Stimulated activated CD4-positive, alpha-beta T cell treated with anti-CD3 and anti-CD28 coated beads, Interleukin-2, amount 100 ng/mL, for 24 hours (primary cell): ENCODE results near the gene SLCO2A1.
A peak's percentile ranks its signal among the peaks of the same experiment; 100 is the strongest.

Experiments
- DNase-seq, 2 donors: peaks; one replicate each; pipeline ENCODE4 v3.0.0-alpha.2; 2020

SLCO2A1 gene

DNA sequence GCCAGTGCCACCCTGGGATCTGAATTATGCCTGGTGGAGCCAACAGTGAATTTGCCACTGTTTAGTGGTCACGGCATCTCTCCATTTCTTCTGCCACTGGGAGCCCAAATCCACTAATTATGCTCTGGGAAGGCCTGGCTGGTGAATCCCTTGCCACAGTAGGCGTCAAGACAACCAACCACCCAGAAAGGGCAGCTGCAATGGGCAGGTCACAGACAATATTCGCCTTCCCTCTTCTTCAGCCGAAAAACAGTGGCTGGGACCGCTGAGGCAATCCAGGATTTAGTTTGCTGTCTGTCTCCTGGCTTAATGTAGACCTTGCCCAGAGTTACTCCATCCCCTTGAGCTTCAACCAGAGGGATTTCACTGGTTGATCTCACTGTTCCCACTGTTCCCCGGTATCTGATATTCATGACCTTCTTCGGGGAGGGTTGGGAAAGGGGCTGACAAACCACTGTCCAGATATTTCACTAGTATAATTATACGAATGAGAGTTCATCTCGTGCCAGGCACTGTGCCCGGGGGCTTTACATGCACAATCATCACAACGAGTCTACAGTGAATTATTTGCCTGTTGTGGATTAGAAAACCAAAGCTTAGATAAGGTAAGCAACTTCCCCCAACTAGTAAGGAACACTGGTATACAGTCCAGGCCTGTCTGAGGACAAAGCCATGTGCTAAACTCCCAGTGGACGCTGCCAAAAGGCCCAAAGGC, 84.2 kb downstream of the SLCO2A1 start:
- DNase-seq = no peak

DNA sequence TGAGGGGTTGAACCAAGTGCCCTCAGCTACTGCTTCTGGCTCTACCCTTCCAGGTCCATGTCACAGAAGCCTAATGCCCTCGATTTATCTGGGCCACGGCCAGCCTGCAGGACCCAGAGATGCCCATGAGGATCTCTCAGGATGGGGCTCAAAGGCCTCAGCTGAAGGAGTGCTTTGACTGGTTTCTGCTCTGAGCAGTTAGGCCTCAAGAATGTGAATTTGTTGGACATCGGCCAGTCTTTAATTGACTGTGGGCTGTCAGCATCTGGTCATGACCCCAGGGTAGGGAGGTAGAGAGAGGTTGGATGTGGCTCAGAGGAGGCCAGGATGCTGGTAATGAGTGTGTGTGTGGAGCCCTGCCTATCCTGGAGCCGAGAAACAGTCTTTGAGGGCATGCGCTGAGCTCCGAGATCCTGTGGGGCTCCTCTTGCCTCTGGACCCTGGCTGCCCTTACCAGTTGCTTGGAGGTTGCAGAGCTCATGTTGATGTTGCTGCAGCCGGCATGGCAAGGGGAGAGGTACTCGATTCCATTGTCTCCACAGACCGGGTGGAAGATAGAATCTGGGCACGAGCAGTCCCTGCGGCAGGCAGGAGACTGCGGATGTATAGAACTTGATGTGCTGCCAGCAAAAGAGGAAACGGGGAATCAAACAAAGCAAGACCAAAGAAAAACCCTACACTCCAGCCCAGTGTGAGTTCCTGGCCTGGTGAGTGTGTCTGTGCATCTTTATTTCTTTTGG, 84.9 kb downstream of the SLCO2A1 start:
- DNase-seq = no peak

DNA sequence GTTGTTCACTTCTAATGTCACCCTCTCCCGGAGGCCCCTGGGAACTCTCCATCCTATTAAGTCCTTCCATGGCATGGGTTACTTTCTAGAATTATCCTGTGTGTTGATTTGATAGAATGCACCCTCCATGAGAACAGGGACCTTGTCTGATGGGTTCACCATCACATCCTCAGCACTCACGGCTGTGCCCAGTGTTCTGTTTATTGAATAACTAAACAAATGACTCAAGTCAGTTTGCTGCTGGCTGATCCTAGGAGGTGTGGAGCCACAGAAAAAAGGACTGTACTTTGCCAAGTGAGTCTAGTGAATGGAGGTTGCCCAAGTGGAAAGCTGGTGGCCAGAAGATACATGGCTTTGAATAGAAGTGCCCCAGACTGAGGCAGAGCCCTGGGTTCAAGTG, 85.5 kb downstream of the SLCO2A1 start:
- no peak for DNase-seq

DNA sequence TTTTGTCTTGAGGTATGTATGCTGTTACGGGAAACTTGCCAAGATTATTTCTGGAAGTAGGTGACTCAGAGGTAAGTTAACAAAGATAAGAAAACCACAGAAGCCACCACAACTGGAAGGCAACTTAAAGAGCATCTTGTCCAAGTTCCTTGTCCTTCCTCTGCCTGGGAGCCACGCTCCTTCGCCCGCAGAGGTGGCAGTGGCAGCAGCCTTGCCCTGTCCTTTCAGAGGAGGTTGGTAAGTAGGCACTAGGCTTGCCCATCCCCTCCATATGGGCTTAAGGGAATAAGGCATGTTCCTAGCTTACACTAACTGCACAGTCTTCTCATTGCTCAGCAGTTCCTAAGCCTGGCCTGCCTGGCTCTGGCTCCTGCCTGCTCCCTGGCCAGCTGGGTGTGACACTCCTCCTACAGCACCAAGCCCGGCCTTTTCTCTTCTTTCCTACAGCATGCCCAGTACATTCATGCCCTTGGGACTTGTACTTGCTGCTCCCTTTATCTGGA, 86.0 kb downstream of the SLCO2A1 start:
- no peak for DNase-seq

DNA sequence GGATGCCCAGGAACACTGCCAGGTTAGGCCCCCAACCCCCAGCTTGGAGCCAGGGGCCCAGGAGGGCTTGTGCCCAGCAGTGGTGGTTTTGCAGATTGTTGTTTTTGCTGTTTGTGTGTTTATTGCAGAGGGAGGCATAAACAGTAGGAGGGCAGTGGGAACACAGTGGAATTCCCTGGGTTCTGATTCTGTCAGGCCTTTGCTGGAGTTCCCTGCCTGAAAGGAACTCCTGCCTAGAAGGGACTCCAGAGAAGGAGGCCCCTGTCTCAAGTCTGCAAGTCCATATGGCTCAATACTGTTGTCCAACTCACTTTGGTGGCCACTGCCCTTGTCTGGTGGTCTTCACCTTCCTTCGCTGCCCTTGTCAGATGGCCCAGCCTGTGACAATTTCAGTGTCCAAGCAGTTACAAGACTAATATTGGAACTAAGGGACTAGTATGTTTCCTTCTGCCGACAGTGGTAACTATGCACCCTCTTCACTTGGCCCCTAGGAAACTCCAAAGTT, 86.6 kb downstream of the SLCO2A1 start:
- no peak for DNase-seq

DNA sequence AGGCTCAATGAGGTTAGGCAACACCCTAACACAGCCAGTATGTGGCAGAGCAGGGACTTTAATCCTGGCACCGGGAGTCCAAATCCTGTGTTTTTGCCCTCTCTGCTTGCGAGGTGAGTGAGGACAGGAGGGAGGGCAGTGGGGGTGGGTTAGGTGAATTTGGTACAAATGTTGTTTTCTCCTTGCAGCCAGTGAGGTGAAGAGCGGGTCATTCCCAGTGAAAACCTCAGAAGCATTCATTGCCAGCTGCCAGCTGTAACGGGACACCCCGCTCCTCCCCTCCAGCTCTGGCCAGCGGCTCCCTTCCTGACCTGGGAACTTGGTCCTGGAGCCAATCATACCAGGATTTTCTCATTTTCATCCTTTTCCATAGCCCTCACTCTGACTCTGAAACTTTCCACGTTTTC, 88.3 kb downstream of the SLCO2A1 start:
- peak in 1 of 2 donors; percentile 9 for DNase-seq

DNA sequence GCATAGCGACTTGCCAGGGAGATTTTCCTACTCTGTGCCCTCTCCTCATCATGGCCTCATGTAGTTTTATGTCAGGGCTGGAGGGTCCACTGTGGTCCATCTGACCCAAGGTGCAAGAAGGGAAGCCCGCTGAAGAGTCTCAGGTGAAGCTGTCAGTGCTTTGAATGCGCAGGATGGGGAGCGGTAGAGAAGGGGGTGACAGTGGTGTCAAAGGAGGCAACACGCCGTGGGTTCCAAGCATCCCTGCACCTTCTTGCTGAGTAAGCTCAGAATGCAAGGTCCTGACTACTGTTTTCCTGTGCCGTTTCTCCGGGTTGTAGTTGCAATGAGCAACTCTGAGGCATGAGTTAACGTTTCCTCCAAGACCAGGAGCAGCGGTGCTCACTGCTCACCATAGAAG, 89.2 kb downstream of the SLCO2A1 start:
- DNase-seq = peak in 1 of 2 donors; percentile 8

DNA sequence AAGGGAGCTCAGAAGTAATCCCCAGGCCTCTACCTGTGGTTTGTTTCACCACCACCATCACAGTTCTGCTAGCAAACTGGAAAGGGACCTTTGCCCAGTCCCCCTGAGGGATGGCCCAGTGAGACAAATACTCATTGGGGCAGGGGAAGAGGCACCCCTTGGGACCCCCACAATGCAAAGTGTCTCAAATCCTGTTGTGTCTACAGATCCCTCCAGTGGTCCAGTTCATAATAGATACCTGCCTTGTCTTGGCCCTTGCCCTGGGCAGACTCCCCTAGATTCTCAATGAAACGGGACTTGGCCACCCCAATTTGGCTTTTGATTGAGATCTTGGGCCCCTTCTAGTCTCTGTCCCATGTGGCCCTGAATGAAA, 90.3 kb downstream of the SLCO2A1 start:
- peak in 1 of 2 donors; percentile 14 for DNase-seq

DNA sequence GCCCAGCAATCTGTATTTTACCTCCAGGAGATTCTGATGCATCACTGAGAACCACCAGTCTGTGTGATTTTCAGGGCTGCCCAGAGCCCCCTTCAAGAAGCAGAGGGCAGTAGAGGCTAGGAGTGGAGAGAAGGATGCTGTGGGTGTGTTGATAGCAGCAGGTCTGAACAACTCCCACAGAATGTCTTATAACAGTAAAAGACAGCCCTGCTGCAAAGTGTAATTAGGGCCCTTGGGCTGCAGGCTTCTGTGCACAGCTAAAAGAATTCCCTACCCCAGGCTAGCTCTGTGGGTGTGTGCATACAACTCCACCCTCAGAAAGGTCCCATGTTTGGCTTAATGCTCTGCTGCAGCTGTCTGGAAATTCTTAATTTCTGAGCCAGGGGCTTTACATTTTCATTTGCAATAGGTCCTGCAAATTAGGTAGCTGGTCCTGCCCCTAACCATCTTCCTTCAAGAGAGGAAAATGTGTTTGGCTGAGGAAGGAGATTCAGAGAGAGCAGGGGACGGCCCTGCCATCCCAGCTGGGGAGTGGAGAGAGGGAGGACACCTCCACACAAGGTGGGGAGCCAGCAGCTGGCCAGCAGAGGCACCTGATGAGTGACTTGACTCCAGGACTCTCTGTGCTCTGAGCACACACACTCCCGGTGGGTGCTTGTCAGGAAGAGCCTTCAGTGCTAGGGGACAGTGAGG, 90.8 kb downstream of the SLCO2A1 start:
- peak in 1 of 2 donors; percentile 8 for DNase-seq

DNA sequence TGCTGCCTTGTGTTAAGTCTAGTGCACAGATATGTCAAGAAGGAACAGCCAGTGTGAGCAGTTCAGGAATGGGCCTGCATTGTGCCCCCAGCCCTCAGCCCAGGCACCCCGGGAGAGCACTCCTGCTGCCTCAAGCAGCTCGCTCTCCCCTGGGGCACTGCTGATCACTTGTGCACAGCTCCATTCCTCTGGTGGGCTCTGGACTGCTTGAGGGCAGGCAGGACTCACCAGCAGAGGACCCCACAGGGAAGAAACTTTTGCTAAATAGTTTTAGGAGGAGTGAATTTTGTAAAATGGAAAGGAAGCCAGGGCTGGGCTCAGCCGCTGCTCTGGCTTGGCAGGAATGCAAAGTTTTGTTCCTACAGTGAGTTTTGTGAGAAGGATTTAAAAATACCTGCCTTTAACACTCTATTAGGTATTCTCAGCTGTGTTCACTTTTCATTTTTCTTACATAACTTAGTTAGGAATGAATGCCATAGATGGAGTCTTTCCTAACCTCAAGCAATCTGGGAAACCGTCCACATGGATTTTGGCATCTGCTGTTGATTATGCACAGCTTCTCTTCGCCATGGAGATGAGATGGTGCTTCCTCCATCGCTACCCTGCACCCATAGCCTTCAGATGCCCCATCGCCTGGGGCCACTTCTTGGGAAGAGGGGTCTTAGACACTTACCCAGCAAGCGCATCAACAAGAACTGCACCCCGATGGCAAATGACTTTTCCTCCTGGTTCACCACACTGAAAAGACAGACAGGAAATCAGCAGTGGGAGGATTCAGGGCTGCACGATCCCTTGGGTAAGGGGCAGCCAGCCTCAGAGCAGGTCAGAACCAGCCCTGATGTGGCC, 91.7 kb downstream of the SLCO2A1 start:
- DNase-seq = no peak

DNA sequence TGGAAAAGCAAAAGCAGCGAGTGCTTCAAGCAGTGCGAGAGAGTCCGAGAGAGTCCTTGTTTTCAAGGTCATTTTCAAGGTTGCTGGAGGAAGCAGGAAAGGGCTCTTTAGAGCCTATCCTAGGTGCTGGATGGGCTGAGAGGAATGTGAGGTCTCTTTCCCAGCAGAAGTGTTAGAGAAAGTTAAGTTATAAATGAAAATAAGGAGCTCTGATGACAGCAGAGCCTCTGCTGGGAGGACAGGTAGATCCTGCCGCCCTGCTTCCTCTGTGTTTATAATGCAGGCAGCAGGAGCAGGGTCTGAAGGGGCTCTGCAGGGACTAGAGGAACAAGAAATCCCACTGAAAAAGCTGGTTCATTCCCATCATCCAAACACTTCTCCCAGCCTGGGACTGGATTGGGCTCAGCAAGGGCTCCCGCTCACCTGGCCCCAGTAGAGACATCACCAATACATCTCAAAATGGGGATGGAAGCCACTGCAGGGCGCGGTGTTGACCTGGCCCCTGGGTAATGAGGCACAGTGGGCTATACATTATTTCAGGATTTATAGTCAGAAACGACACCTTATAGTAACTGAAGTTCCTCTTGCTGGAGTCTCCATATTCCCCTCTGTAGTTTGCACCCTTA, 92.6 kb downstream of the SLCO2A1 start:
- DNase-seq = no peak

DNA sequence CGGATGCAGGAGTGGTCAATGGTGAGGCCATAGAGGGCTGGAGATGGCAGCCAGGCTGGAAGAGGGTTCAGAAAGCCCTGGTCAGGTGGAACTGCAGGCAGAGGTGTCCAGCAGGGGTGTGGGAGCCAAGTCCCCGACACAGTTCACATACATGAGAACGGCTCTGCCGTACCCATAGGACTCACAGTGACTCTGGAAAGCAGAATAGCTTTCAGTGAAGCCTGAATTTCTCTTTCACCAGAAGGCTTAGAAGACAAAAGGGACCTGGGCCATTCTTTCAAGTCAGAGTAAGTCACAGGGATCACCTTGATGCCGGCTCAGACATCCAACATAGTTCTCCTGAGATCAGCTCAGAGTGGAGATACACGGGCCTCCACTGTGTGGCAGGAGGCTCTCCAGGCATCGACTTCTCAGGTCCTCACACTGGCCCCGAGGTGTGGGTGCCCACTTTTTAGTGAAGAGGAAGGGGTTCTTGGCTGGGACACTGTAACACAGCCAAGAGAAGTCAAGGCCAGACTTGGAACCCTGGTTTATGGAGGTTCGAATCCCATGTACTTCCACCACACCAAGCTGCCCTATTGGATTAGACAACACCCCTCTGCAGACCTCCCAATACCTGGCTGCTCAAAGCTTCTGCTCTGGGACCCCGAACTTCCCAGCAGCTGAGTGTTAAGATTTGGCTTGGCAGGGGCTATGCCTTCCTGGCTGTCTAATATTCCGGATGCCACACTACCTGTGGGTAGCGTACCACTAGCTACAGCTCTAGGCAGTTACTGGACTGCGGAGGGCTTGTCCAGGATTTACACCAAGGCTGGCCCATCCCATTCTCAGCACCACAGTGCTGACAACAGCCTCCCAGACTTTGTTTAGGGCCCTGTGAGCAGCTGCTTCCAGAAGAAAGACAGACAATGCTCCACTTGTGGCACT, 93.6 kb downstream of the SLCO2A1 start:
- DNase-seq = no peak

DNA sequence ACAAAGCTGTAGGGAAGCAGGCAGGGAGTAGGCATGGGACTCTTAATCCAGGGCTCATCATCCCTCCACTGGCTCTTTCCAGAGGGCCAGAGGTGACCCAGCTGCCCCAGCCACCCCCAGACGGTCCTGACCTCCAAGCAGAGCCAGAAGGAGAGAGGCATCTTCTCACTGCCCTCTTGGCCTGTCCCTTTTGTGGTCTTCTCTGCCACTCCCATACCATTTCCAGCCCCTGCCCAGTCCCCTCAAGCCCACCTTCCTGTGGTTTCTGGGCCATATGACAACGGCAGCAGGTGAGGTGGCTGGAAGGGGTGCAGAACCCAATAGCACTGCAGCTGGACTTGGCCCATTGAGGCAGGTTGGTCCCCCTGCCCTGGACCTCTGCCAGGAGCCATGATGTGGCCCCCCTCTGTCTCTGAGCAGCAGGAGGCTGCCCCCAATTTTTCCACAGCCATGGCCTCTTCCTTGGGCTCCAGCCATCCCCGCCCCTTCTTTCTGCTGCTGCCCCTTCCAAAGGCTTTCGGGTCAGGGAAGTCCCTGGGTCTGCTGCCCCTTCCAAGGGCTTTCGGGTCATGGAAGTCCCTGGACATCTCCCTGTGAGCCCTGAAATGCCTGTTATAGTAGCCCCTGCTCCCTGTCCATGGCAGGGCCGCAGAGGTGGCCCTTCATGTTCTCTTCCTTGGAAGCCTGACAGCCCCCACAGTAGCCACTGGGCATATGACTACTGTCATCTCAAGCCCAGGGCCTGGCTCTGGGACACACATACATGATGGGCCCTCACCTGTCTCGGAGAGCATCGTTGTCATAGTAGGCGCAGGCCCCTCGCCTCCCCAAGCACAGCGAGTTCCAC, 94.5 kb downstream of the SLCO2A1 start:
- no peak for DNase-seq

DNA sequence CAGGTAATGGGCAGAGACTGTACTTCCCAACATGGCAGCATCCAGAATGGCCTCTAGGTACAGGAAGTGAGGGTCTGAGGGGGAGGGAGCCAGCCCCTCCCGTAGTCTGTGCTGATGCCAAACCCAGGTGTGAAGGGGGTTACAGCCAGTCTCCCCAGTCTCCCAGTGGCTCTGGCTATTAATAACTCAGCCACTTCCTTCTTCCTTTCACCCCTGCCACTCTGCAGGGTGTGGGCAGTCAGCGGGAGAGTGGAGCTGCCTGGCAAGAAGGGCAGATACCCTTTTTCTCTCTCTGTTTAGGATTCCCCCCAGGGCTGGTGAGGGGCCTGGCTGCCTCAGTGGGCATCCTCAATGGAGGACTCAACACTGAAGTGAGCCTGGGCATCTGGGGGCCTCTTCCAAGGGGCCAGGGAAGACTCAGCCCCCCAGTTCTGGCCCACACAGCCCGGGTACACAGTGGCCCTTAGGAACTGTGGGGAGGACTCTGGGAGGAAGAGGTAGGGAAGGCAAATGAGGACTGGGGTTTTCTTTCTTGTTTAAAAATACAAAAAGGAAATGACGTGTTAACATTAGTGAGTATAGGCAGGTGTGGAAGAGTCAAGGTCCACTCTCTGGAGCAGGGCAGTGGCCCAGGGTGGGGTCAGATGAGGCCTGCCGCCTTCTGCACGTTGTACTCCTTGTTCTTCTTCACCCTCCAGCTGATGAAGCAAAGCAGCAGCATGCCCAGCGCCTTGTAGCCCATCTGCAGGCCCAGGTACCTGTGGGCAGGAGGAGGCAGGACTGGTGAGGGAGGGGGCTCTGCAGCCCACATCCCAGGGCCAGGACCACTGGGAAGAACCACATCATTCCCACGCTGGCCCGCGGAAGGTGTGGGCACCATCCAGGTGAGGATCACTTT, 95.4 kb downstream of the SLCO2A1 start:
- no peak for DNase-seq

DNA sequence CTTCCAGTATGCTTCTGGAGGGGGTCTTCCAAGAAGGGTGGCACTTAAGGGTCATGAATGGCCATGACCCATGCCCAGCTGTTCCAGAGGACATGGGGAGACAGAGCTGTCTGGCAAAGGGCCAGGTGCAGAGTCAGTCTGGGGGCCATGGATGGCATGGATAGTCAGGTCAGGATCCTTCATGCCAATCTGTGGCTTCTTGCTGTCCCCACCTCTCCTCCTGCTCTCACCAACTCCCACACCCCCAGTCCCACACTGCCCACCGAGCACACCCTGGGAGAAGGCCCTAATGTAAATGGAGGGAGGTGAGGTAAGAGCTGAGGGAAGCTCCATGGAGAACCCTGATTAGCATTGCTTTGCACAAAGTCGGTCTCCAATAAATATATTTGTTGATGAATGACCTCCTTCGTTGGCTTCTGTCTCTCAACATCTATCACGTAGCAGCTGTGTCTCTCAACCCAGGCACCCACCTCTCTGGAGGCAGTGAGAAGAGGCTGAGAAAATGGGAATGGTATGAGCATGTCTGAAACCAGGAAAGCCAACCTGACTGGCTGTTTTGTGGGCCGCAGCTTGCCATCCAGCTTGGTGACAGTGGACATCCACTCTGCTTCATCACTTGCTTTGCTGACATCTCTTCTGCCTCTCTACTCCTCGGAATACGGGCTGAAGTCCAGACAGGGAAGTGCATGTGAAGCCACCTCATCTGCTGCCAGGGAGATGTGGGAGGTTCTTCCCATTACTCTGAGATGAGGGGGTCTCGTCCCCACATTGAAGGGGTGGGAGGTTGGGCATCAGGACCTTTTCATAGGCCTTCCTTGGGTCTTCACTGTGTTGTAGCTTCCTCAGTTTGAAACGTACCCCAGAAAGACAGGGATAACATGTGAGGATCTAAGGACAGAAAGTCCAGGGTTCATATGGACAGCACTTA, 96.4 kb downstream of the SLCO2A1 start:
- no peak for DNase-seq

DNA sequence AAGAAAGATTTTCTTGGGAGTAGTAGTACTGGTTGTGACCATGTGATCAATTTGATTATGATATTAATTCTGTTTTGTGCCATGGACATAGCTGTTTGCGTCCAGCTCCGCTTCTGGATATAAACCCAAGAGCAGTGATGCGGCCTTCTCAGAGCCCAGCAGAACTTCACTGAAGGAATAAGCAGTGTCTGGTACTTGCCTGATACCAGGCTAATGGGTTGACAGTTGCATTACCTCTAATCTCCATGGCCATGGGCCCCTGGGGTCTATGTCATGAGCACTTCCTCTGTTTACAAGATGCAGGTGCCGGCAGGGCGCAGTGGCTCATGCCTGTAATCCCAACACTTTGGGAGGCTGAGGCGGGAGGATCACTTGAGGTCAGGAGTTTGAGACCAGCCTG, 97.7 kb downstream of the SLCO2A1 start:
- no peak for DNase-seq

DNA sequence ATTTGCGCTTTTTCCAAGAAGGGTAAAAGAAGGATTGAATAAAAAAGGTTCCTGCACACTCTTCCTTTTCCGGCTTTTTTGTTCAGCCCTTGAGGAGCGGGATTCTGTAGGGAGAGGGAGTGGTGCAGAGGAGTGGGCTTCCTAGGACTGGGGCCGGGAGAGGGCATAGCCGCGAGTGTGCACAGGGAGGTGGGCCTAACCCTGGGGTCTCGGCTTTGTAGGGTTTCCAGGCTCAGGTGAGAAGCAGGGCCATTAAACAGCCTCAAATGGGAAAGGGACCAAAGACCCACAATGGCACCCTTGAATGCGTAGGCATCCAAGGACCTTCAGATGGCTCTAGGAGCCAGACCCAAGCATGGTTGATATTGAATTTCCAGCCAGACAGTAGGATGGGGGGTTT, 98.6 kb downstream of the SLCO2A1 start:
- DNase-seq = no peak
